ENCODE results near the gene CYP26C1.

- TF ChIP-seq TAF1 (IDR thresholded peaks at IDR 0.05; ENCODE audit: low read depth) (no peak), CTCF (IDR thresholded peaks at IDR 0.05; ENCODE audit: poor library complexity, severe bottlenecking) (no peak), POLR2AphosphoS5 (IDR thresholded peaks at IDR 0.05) (no peak), RAD21 (conservative IDR thresholded peaks at IDR 0.05) (no peak), SMC3 (conservative IDR thresholded peaks at IDR 0.05; ENCODE audit: poor library complexity) (no peak), EZH2 (IDR thresholded peaks at IDR 0.05; ENCODE audit: borderline replicate concordance, insufficient read depth, low read length, poor library complexity, severe bottlenecking) (no peak), EP300 (conservative IDR thresholded peaks at IDR 0.05; ENCODE audit: poor library complexity, severe bottlenecking) (no peak), REST (IDR thresholded peaks at IDR 0.05; ENCODE audit: borderline replicate concordance) (no peak), MXI1 (conservative IDR thresholded peaks at IDR 0.05; ENCODE audit: poor library complexity, severe bottlenecking) (no peak)
Measured at GRCh38 chr10:93098816-93099215, 38.2 kb downstream of the CYP26C1 start.

Measured in neural cell (in vitro differentiated cells).